HG03354 (cell line): ENCODE measurements around the gene BLMH.
"Not testable (repeated sequence)": the region's sequence is repeated elsewhere in the genome, so short reads cannot be mapped to it uniquely, and the experiment has no call there.

Source experiments
- ATAC-seq: cut with Tn5 transposase; IDR thresholded peaks from one replicate; pipeline ENCODE4 v1.9.1; 2021; ENCODE audit warnings: mild to moderate bottlenecking; ENCODE audit not compliant: unreplicated experiment, poor library complexity, severe bottlenecking

The BLMH gene

GRCh38 chr17:30232824-30233427 is 58.8 kb downstream of the BLMH start:
- no peak for ATAC-seq

GRCh38 chr17:30232015-30232823 is 59.5 kb downstream of the BLMH start:
- ATAC-seq, result no peak

- ATAC-seq, result no peak
These were observed 61.1 kb downstream of the BLMH start for GRCh38 chr17:30230596-30231125.

GRCh38 chr17:30230009-30230408 is 61.7 kb downstream of the BLMH start:
- ATAC-seq, result not testable (repeated sequence)

GRCh38 chr17:30229012-30229411 is 62.7 kb downstream of the BLMH start:
- ATAC-seq, result no peak

GRCh38 chr17:30228011-30228410 is 63.7 kb downstream of the BLMH start:
- no peak for ATAC-seq

GRCh38 chr17:30226878-30227277 is 64.9 kb downstream of the BLMH start:
- ATAC-seq, result no peak

GRCh38 chr17:30225919-30226553 is 65.7 kb downstream of the BLMH start:
- ATAC-seq, result no peak

GRCh38 chr17:30225112-30225511 is 66.6 kb downstream of the BLMH start:
- no peak for ATAC-seq

- ATAC-seq, result no peak
These were observed 67.3 kb downstream of the BLMH start for GRCh38 chr17:30224419-30224960.

GRCh38 chr17:30222721-30223175 is 69.0 kb downstream of the BLMH start:
- ATAC-seq, result no peak

GRCh38 chr17:30222251-30222650 is 69.5 kb downstream of the BLMH start:
- no peak for ATAC-seq

- no peak for ATAC-seq
These were observed 70.4 kb downstream of the BLMH start for GRCh38 chr17:30221346-30221745.

- ATAC-seq, result no peak
These were observed 71.3 kb downstream of the BLMH start for GRCh38 chr17:30220414-30220813.

- ATAC-seq, result no peak
These were observed 71.9 kb downstream of the BLMH start for GRCh38 chr17:30219833-30220232.

GRCh38 chr17:30219315-30219714 is 72.4 kb downstream of the BLMH start:
- no peak for ATAC-seq

- ATAC-seq, result no peak
These were observed 72.9 kb downstream of the BLMH start for GRCh38 chr17:30218799-30219198.

GRCh38 chr17:30217746-30218245 is 73.9 kb downstream of the BLMH start:
- ATAC-seq, result no peak

GRCh38 chr17:30217054-30217453 is 74.7 kb downstream of the BLMH start:
- no peak for ATAC-seq

- ATAC-seq, result peak; percentile 66
These were observed 79.0 kb downstream of the BLMH start for GRCh38 chr17:30212750-30213149.
